HG03575 (cell line): ENCODE measurements around the gene ENPP6.

Experiments used
- ATAC-seq: cut with Tn5 transposase; IDR thresholded peaks from one replicate; pipeline ENCODE4 v1.9.1; 2021; ENCODE audit not compliant: unreplicated experiment, insufficient number of reproducible peaks, low FRiP score; ENCODE audit errors: extremely low read depth

Gene ENPP6

DNA sequence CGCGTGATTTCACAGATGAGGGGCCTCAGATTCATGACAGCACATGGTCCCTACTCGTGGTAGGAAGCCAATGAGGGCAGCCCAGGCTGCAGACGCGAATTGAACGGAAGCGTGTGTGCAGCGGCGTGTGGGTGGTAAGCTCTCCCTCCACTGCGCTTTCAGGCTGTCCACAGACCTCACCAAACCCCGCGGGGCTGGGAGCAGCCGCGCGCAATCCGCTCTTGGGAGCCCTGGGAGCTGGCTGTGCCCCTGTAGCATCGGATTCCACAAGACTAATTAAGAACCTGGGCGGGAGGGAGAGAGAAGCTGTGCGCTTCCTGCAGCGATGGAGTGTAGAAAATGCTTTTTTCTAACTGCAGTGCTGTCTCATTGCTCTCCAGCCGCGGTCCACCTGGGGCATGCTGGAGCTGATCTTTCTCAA, 177.7 kb downstream of the ENPP6 start:
- ATAC-seq = no peak
